SK-N-SH (cell line): ENCODE measurements around the gene FMN2.

Experiments
- CTCF ChIP-seq: fragments of 200-600 bp; sonication (generic); IDR thresholded peaks from 2 replicates; pipeline ENCODE4 v1.6.1; 2017; ENCODE audit warnings: antibody characterized with exemption, mild to moderate bottlenecking, moderate library complexity
- FOXJ3 ChIP-seq: sonication (generic); formaldehyde crosslinking; IDR thresholded peaks from 2 replicates; pipeline ENCODE4 v1.5.1; 2020; ENCODE audit warnings: mild to moderate bottlenecking, missing genetic modification reagents
- NFIC ChIP-seq: IDR thresholded peaks from 2 replicates; pipeline ENCODE4 v1.4.0; 2012; ENCODE audit warnings: borderline replicate concordance
- POLR2AphosphoS5 ChIP-seq: IDR thresholded peaks from 2 replicates; pipeline ENCODE4 v1.6.1; 2012; ENCODE audit warnings: low read depth, low read length
- RCOR1 ChIP-seq: fragments of 150-350 bp; IDR thresholded peaks from 2 replicates; pipeline ENCODE4 v1.6.1; 2017; ENCODE audit warnings: antibody characterized with exemption, low read length
- REST ChIP-seq: IDR thresholded peaks from 2 replicates; pipeline ENCODE4 v1.6.1; 2012; ENCODE audit warnings: mild to moderate bottlenecking, low read depth, low read length, moderate library complexity
- SIN3A ChIP-seq: IDR thresholded peaks from 2 replicates; pipeline ENCODE4 v1.6.1; 2012; ENCODE audit warnings: low read depth, mild to moderate bottlenecking, low read length, moderate library complexity, borderline replicate concordance
- TCF12 ChIP-seq: IDR thresholded peaks from 2 replicates; pipeline ENCODE4 v1.4.0; 2012

- TF ChIP-seq FOXJ3 (CRISPR knock-in tag) (no peak), CTCF (no peak), REST (no peak), POLR2AphosphoS5 (no peak), RCOR1 (no peak), TCF12 (no peak), NFIC (no peak), SIN3A (no peak)
These were observed 35.1 kb downstream of the FMN2 start for GRCh38 chr1:240126821-240127220.
